ENCODE data around the gene SPNS2. TPM values are rescaled to one million over a fixed set of nuclear protein-coding genes. Genes with fewer than 3 reads are reported as not detected.

The SPNS2 gene
- total and polyA plus RNA-seq, 2 experiments from 2014 or later = 1.7 to 2.3 TPM

GRCh38 chr17:4548721-4549531 is 50.2 kb downstream of the SPNS2 start:
- Mint-ChIP-seq H3K27ac (no peak overlapping the region), H3K27me3 (ENCODE audit: insufficient read depth, low read depth, poor library complexity) (peaks cover 10% of the 10 kb centered on the region), H3K9me3 (no peaks in the 10 kb centered on the region), H3K4me3 (no peak overlapping the region; the same call in 2 of the 3 replicates), H3K4me1 (peaks cover 8% of the 10 kb centered on the region; the same call in 1 of the 3 replicates), H3K36me3 (ENCODE audit: low read depth) (peaks cover 92% of the 10 kb centered on the region)
- Histone ChIP-seq H3K4me3 (no peak overlapping the region), H3K4me1 (ENCODE audit: insufficient read depth) (peaks cover 4% of the 10 kb centered on the region; the same call in 1 of the 2 replicates), H3K27me3 (ENCODE audit: insufficient read depth) (no peaks in the 10 kb centered on the region), H4K20me1 (replicated peaks; ENCODE audit: insufficient read depth) (peaks cover 27% of the 10 kb centered on the region), H3F3A (replicated peaks; ENCODE audit: low read depth) (peaks cover 6% of the 10 kb centered on the region; the same call in 1 of the 2 replicates), H3K27ac (ENCODE audit: low read depth) (no peak overlapping the region), H3K9me2 (ENCODE audit: insufficient read depth) (no peaks in the 10 kb centered on the region), H3K4me2 (no peak overlapping the region), H2AFZ (no peak overlapping the region), H3K79me2 (replicated peaks; ENCODE audit: insufficient read depth) (peaks cover 14% of the 10 kb centered on the region), H3K36me3 (ENCODE audit: insufficient read depth) (peaks cover 28% of the 10 kb centered on the region)
- no peak for DNase-seq (ENCODE audit: low spot score)
- TF ChIP-seq STAT1 (IDR thresholded peaks at IDR 0.05; ENCODE audit: unreplicated experiment) (no peak), ETS1 (IDR thresholded peaks at IDR 0.05) (no peak), POLR2AphosphoS5 (IDR thresholded peaks at IDR 0.05; ENCODE audit: low read depth) (no peak), NANOG (IDR thresholded peaks at IDR 0.05; ENCODE audit: borderline replicate concordance) (no peak), ZNF114 (CRISPR knock-in tag; IDR thresholded peaks at IDR 0.05) (no peak), CTCF (conservative IDR thresholded peaks at IDR 0.05; ENCODE audit: low read depth in 2 of 2) (no peak), CREB1 (CRISPR knock-in tag; IDR thresholded peaks at IDR 0.05; ENCODE audit: low read depth) (no peak)
- no peak for ATAC-seq

- Histone ChIP-seq H4K20me1 (replicated peaks; ENCODE audit: insufficient read depth) (peaks cover 27% of the 10 kb centered on the region), H3K27me3 (ENCODE audit: insufficient read depth) (no peaks in the 10 kb centered on the region), H3K79me2 (replicated peaks; ENCODE audit: insufficient read depth) (peaks cover 24% of the 10 kb centered on the region), H3K4me2 (no peak overlapping the region), H3K36me3 (ENCODE audit: insufficient read depth) (peaks cover 28% of the 10 kb centered on the region), H2AFZ (no peak overlapping the region), H3K4me1 (ENCODE audit: insufficient read depth) (peaks cover 10% of the 10 kb centered on the region; the same call in 1 of the 2 replicates), H3K27ac (ENCODE audit: low read depth) (no peak overlapping the region), H3F3A (replicated peaks; ENCODE audit: low read depth) (peaks cover 6% of the 10 kb centered on the region; the same call in 1 of the 2 replicates), H3K4me3 (no peak overlapping the region), H3K9me2 (ENCODE audit: insufficient read depth) (no peaks in the 10 kb centered on the region)
- no peak for ATAC-seq
- Mint-ChIP-seq H3K36me3 (ENCODE audit: low read depth) (peaks cover 96% of the 10 kb centered on the region), H3K9me3 (no peaks in the 10 kb centered on the region), H3K4me1 (peaks cover 15% of the 10 kb centered on the region; the same call in 1 of the 3 replicates), H3K27me3 (ENCODE audit: insufficient read depth, low read depth, poor library complexity) (peaks cover 13% of the 10 kb centered on the region), H3K4me3 (no peak overlapping the region; the same call in 2 of the 3 replicates), H3K27ac (no peak overlapping the region)
- DNase-seq (ENCODE audit: low spot score) = no peak
- no peak for TF ChIP-seq EZH2 (IDR thresholded peaks at IDR 0.05; ENCODE audit: low read depth, unreplicated experiment)
- no peak for TF ChIP-seq EZH2phosphoT487 (IDR thresholded peaks at IDR 0.05; ENCODE audit: unreplicated experiment)
- no peak for TF ChIP-seq CTCF (conservative IDR thresholded peaks at IDR 0.05; ENCODE audit: low read depth in 2 of 2)
Observed at GRCh38 chr17:4549781-4550533, 51.3 kb downstream of the SPNS2 start.

All from GM23338 (cell line).